ENCODE results near the gene JUNB.
"Not testable (repeated sequence)": the region's sequence is repeated elsewhere in the genome, so short reads cannot be mapped to it uniquely, and the experiment has no call there.

JUNB gene

GRCh38 chr19:12789098-12789903, 2.0 kb upstream of the JUNB start:
- FAIRE-seq = no peak

- FAIRE-seq = no peak
Observed at GRCh38 chr19:12789904-12790619, 1.2 kb upstream of the JUNB start.

GRCh38 chr19:12790628-12791344, 500 bp upstream of the JUNB start:
- no peak for FAIRE-seq

DNA sequence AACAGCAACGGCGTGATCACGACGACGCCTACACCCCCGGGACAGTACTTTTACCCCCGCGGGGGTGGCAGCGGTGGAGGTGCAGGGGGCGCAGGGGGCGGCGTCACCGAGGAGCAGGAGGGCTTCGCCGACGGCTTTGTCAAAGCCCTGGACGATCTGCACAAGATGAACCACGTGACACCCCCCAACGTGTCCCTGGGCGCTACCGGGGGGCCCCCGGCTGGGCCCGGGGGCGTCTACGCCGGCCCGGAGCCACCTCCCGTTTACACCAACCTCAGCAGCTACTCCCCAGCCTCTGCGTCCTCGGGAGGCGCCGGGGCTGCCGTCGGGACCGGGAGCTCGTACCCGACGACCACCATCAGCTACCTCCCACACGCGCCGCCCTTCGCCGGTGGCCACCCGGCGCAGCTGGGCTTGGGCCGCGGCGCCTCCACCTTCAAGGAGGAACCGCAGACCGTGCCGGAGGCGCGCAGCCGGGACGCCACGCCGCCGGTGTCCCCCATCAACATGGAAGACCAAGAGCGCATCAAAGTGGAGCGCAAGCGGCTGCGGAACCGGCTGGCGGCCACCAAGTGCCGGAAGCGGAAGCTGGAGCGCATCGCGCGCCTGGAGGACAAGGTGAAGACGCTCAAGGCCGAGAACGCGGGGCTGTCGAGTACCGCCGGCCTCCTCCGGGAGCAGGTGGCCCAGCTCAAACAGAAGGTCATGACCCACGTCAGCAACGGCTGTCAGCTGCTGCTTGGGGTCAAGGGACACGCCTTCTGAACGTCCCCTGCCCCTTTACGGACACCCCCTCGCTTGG, 966 bp downstream of the JUNB start:
- no peak for FAIRE-seq

DNA sequence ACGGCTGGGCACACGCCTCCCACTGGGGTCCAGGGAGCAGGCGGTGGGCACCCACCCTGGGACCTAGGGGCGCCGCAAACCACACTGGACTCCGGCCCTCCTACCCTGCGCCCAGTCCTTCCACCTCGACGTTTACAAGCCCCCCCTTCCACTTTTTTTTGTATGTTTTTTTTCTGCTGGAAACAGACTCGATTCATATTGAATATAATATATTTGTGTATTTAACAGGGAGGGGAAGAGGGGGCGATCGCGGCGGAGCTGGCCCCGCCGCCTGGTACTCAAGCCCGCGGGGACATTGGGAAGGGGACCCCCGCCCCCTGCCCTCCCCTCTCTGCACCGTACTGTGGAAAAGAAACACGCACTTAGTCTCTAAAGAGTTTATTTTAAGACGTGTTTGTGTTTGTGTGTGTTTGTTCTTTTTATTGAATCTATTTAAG, 1.6 kb downstream of the JUNB start:
- no peak for FAIRE-seq

DNA sequence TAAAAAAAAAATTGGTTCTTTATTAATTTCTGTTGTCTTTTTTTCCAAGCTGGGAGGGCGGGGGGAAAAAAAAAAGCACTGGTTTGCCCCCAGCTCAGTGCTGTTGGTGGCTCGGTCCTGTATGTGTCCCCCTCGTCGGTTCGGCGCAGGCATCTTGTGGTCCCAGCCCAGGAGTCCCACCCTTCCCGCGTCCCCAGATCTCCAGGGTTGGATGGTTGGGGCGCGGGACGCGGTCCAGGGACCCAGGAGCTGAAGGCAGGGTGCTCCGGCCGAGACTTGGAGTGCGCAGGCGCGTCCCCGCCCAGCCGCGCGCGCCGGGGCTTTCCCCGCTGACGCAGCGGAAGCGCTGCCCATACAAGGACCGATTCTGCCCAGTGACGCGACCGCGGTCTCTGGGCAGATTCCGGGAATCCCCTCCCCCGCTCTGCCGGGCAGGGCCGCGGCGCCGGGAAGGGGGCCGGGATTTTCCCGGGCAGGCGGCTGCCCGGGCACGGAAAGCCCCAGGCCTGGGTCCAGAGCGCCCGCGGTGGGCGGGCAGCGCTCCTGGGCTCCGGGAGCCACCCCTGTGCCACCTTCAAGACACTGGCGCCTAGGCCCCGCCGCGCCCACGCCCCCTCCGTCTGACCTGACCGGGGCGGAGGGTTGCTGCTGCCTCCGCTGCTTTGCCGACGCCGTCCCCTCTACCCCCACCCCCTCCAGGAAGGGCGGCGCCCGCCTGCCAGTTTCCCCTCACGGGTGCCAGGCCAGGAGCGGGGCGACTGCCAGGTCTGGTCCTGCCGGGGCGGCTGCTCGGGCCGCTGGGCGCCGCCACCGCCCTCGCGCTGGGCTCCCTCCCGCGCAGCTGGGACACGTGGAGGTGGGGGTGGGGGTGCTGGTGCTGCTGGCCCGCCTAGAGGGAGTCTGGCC, 2.3 kb downstream of the JUNB start:
- no peak for FAIRE-seq

- FAIRE-seq = no peak
Observed at GRCh38 chr19:12794196-12794941, 3.1 kb downstream of the JUNB start.

GRCh38 chr19:12794971-12795381, 3.7 kb downstream of the JUNB start:
- no peak for FAIRE-seq

DNA sequence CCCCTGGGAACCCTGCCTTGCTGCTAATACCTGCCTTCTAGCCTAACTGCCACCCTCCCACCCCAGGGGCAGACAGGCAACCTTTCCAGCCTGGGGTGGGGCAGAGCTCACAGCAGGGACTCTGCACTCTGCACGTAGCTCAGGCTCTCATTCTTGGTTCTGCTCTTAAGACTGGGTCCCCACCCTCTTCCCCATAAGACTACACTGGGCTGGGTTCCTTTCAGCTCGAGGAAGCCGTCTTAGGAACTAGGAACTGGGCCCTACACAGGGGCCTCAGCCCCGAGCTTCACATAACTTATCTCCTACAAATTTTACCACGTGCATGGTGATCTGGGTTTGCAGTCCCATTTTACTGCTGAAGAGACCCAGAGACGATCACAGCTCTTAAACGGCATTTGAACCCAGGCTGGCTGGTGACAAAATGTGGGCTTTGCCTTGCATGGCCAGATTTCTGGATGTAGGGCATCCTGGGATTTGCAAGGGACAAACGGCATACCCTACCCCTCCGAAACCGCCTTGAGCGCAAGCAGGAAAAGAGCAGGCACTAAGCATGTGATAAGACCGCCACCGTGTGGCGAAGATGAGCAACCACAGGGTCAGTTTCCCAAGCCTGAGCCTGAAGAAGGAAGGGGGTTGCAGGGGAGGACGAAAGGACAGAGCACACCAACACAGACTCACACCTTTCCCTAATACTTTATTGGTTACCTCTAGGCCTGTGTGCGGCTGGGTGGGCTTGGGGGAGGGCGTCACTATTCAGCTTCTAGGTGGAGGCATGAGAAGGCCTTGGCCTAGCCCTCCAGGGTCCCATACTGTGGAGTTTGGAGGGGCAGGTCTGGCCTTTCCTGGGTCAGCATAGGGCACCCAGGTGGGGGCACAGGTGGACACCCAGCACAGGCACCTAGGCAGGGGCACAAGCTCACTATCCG, 5.1 kb downstream of the JUNB start:
- no peak for FAIRE-seq

GRCh38 chr19:12797141-12797587, 5.9 kb downstream of the JUNB start:
- no peak for FAIRE-seq

- FAIRE-seq = not testable (repeated sequence)
Observed at GRCh38 chr19:12797607-12798006, 6.3 kb downstream of the JUNB start.

- FAIRE-seq = no peak
Observed at GRCh38 chr19:12799742-12800465, 8.6 kb downstream of the JUNB start.

GRCh38 chr19:12800466-12800770, 9.1 kb downstream of the JUNB start:
- FAIRE-seq = no peak

DNA sequence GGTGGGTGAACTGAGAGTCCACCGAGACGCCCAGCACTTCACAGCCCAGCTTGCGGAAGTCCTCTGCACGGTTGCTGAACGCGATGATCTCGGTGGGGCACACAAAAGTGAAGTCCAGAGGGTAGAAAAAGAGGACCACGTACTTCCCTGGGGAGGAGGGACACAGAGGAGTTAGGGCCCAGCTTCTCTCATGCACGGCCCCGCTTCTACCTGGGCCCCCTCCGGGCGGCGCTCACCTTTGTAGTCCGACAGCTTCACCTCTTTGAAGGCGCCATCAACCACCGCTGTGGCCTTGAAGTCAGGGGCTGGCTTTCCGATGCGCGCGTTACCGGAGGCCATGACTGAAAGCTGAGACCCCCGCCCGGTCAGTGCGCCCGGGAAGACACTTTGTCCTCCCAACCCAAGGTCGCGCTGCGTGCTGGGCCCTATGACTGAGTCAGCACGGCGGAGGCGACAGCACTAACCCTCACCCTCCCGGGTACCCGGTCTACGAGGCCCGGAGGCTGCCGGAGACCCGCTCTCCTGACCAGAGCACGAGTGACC, 9.7 kb downstream of the JUNB start:
- FAIRE-seq = no peak

DNA sequence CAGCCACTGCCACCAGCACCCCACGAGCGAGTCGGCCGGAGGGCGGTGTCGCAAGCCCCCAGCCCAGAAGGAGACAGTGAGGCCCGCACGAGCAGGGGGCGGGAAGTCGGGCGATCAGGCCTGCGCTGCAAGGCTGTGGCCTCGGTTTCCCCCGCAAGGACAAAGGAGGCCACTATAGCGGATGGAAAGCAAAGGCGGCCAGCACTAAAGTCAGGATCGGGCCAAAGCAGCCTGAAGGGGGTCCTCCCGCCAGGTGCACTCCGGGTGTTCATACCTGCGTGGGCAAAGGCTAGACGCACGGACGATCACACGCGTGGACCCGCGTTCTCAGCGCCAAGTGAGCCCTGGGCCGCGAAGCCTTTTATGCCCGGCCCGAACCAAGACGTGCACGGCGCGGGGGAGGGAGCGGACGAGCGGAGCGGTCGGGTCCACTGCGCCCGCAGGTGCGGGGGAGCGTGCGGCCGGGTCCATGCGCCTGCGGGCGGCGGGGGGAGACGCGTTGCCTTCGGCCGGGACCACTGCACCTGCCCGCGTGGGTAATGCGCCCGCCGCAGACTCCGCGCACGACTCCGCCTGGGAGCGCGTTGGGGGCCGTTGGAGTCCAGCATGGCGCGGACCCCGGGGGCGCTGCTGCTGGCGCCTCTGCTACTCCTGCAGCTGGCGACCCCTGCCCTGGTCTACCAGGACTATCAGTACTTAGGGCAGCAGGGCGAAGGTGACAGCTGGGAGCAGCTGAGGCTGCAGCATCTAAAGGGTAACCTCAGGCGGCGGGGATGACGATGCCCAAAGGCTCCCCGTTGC, 10.4 kb downstream of the JUNB start, which contains the start of the genes PRDX2 and THSD8:
TSS of gene PRDX2 (minus strand) at position 335 of the 801 bp plus-strand sequence. CDS start 539 bp downstream, outside the sequence.
TSS of gene THSD8 (plus strand) at position 604 of the 801 bp plus-strand sequence. CDS start at position 607, 3 bp downstream.
- FAIRE-seq = no peak

- no peak for FAIRE-seq
Observed at GRCh38 chr19:12802267-12803106, 11.2 kb downstream of the JUNB start.

- FAIRE-seq = no peak
Observed at GRCh38 chr19:12804051-12804450, 12.8 kb downstream of the JUNB start.

All from colon (tissue), 2 donors.